K562 (cell line): Measurements from ENCODE around the gene GALM. TPM values are rescaled to one million over a fixed set of nuclear protein-coding genes. Genes with fewer than 3 reads are reported as not detected.

ENCODE experiments used
- REST ChIP-seq, 2 experiments: fragments of 450-650 bp; formaldehyde crosslinking in 1 of 2; IDR thresholded peaks; 2 replicates each; pipeline versions ENCODE4 v1.4.0 to v1.6.1; 2014 to 2020; ENCODE audit warnings: mild to moderate bottlenecking in 2 of 2, borderline replicate concordance in 1 of 2, low read depth in 1 of 2
- polyA plus RNA-seq, 8 experiments: library from polyadenylated mRNA; depleted of rRNA in 4 of 8; stranded (reverse) in 5 of 8; unstranded in 3 of 8; fragments of >200 nt; fragmentation: Nextera tagmentation in 2 of 8; fragmentation: Illumina TruSeq in 1 of 8; extraction: Ambion mirVana in 2 of 8; extraction: Trizol in 1 of 8; gene quantifications; 2 replicates each; pipeline versions ENCODE4 v1.2.1 to v1.2.3, GENCODE V29; 2011 to 2014; ENCODE audit warnings: inconsistent platforms in 1 of 8, missing spikeins in 1 of 8
- total RNA-seq, 7 experiments: library from RNA; depleted of rRNA in 6 of 7; stranded (reverse); fragments of >200 nt in 6 of 7; fragmentation: Illumina TruSeq in 2 of 7; extraction: Trizol in 2 of 7; gene quantifications; 2 replicates each; pipeline versions ENCODE4 v1.2.1 to v1.2.3, GENCODE V29; 2011 to 2021; ENCODE audit warnings: low replicate concordance in 1 of 7

GALM gene
- total and polyA plus RNA-seq, 9 of the 15 experiments (the other 6 are each of a cell fraction or from before 2014, with no cell fraction given), result 22.1 to 51.7 (median 27.9) TPM

- TF ChIP-seq REST (IDR thresholded peaks at IDR 0.05; ENCODE audit: borderline replicate concordance), result peak; percentile 41; the same call in 1 of the 2 replicates
- TF ChIP-seq REST (CRISPR knock-in tag; IDR thresholded peaks at IDR 0.05; ENCODE audit: low read depth), result no peak
Measured at GRCh38 chr2:38708900-38709566, 43.1 kb downstream of the GALM start (continued).
